B cell (primary cell): Measurements from ENCODE around the gene RUFY1. TPM values are rescaled to one million over a fixed set of nuclear protein-coding genes. Genes with fewer than 3 reads are reported as not detected.

Experiments used
- ATAC-seq: fragments of 200-7000 bp; cut with Tn5 transposase; one replicate; pipeline ENCODE4 v1.10.0; 2021; ENCODE audit warnings: low read depth, mild to moderate bottlenecking, moderate number of reproducible peaks, moderate library complexity
- CTCF ChIA-PET: fragments of 350-600 bp; sonication (Branson Sonifier 250); formaldehyde crosslinking; loops from one replicate; lab custom pipeline; 2021; ENCODE audit warnings: antibody characterized with exemption, inconsistent platforms; lab: Charles Lee
- POLR2A ChIA-PET: fragments of 350-600 bp; sonication (Branson Sonifier 250); formaldehyde crosslinking; loops from one replicate; lab custom pipeline; 2021; ENCODE audit warnings: antibody characterized with exemption; lab: Charles Lee
- DNase-seq: peaks from one replicate; pipeline ENCODE4 v3.0.0; 2013
- H2AFZ ChIP-seq: 2 replicates; pipeline ENCODE4 v1.6.1; 2012; ENCODE audit warnings: mild to moderate bottlenecking, low read depth, low read length; ENCODE audit not compliant: insufficient read depth, poor library complexity, severe bottlenecking
- H3K27ac ChIP-seq, 2 donors: 1 replicate in 1 of 2; 2 replicates in 1 of 2; pipeline ENCODE4 v1.5.1; 2012 to 2013; ENCODE audit warnings: low read length in 2 of 2, mild to moderate bottlenecking in 2 of 2, moderate library complexity in 1 of 2
- H3K27me3 ChIP-seq, 4 experiments: fragments of 200-600 bp in 1 of 4; sonication (generic) in 1 of 4; replicated peaks in 1 of 4; 1 replicate in 2 of 4; 2 replicates in 2 of 4; pipeline versions ENCODE4 v1.6.1 to v1.7.0; 2013 to 2016; ENCODE audit warnings: low read length in 3 of 4, mild to moderate bottlenecking in 2 of 4, mixed read lengths in 1 of 4, moderate library complexity in 1 of 4; ENCODE audit not compliant: insufficient read depth in 4 of 4, control insufficient read depth in 3 of 4; ENCODE audit errors: control extremely low read depth in 1 of 4
- H3K36me3 ChIP-seq, 2 experiments: replicated peaks in 1 of 2; 1 replicate in 1 of 2; 2 replicates in 1 of 2; pipeline versions ENCODE4 v1.6.1 to v1.7.1; 2013; ENCODE audit warnings: low read length in 1 of 2; ENCODE audit not compliant: insufficient read depth in 2 of 2, control insufficient read depth in 1 of 2; ENCODE audit errors: control extremely low read depth in 1 of 2, extremely low read depth in 1 of 2
- H3K4me1 ChIP-seq, 2 donors: fragments of 200-600 bp in 1 of 2; sonication (generic) in 1 of 2; 1 replicate in 1 of 2; 2 replicates in 1 of 2; pipeline versions ENCODE4 v1.5.1 to v1.6.1; 2013 to 2017; ENCODE audit warnings: low read length in 2 of 2; ENCODE audit not compliant: control insufficient read depth in 2 of 2, insufficient read depth in 2 of 2
- H3K4me2 ChIP-seq: replicated peaks from 2 replicates; pipeline ENCODE3; 2012; ENCODE audit warnings: mild to moderate bottlenecking, low read depth, low read length; ENCODE audit not compliant: poor library complexity, severe bottlenecking
- H3K4me3 ChIP-seq, 5 experiments: fragments of 200-600 bp in 1 of 5; sonication (generic) in 1 of 5; 1 replicate in 3 of 5; 2 replicates in 2 of 5; pipeline versions ENCODE4 v1.5.1 to v1.7.0; 2011 to 2016; ENCODE audit warnings: low read length in 4 of 5, mild to moderate bottlenecking in 4 of 5, low read depth in 2 of 5, control low read depth in 1 of 5, moderate library complexity in 1 of 5; ENCODE audit not compliant: insufficient read depth in 1 of 5; ENCODE audit errors: control extremely low read depth in 1 of 5, extremely low read depth in 1 of 5
- H3K79me2 ChIP-seq: fragments of 200-600 bp; sonication (generic); one replicate; pipeline ENCODE4 v1.6.0; 2016; ENCODE audit warnings: low read length; ENCODE audit not compliant: control insufficient read depth, insufficient read depth
- H3K9ac ChIP-seq: fragments of 200-600 bp; sonication (generic); 2 replicates; pipeline ENCODE4 v1.6.1; 2017; ENCODE audit warnings: mild to moderate bottlenecking, low read length, moderate library complexity
- H3K9me3 ChIP-seq, 3 donors: one replicate each; pipeline versions ENCODE4 v1.6.1 to v1.7.1; 2013; ENCODE audit warnings: low read length in 2 of 3; ENCODE audit not compliant: control insufficient read depth in 2 of 3, insufficient read depth in 1 of 3; ENCODE audit errors: control extremely low read depth in 1 of 3
- H4K20me1 ChIP-seq: 2 replicates; pipeline ENCODE4 v1.6.0; 2012; ENCODE audit warnings: mild to moderate bottlenecking, low read length; ENCODE audit not compliant: insufficient read depth, control insufficient read depth, poor library complexity, severe bottlenecking
- H3K27ac Mint-ChIP-seq: one replicate; pipeline ENCODE4 v1.8.0; 2021; ENCODE audit warnings: mixed read lengths
- H3K27me3 Mint-ChIP-seq: one replicate; pipeline ENCODE4 v1.8.0; 2021; ENCODE audit warnings: mixed read lengths
- H3K4me1 Mint-ChIP-seq: one replicate; pipeline ENCODE4 v1.8.0; 2021; ENCODE audit warnings: mixed read lengths
- H3K4me3 Mint-ChIP-seq: one replicate; pipeline ENCODE4 v1.8.0; 2021; ENCODE audit warnings: mixed read lengths
- H3K9me3 Mint-ChIP-seq: one replicate; pipeline ENCODE4 v1.8.0; 2022; ENCODE audit warnings: mixed read lengths; ENCODE audit not compliant: insufficient read depth
- CTCF ChIP-seq: fragments of 200-600 bp; IDR thresholded peaks from one replicate; pipeline ENCODE4 v1.8.0; 2022; ENCODE audit warnings: antibody characterized with exemption, mild to moderate bottlenecking
- EZH2 ChIP-seq: IDR thresholded peaks from 2 replicates; pipeline ENCODE4 v1.6.1; 2012; ENCODE audit warnings: borderline replicate concordance, low read depth, mild to moderate bottlenecking, moderate library complexity, low read length; ENCODE audit not compliant: insufficient read depth, poor library complexity, severe bottlenecking
- WGBS: methylation state at CpG from one replicate; pipeline ENCODE4 v1.1.5; 2013; ENCODE audit warnings: missing lambda C conversion rate; ENCODE audit not compliant: insufficient coverage; 5-methylcytosine and 5-hydroxymethylcytosine counted together
- intact Hi-C: fragments of 100-400 bp; cut with micrococcal nuclease; formaldehyde crosslinking; loops from one replicate; pipeline ENCODE4 v1.10.0; 2022
- polyA plus RNA-seq: library from polyadenylated mRNA; depleted of rRNA; stranded (reverse); fragments of >200 nt; gene quantifications from 2 replicates; pipeline ENCODE4 v1.2.3, GENCODE V29; 2012
- total RNA-seq, 2 donors: library from RNA; stranded (reverse); fragments of 120-200 nt in 1 of 2; gene quantifications; 1 replicate in 1 of 2; 2 replicates in 1 of 2; pipeline versions ENCODE4 v1.2.3 to v1.2.4, GENCODE V29; 2013 to 2022

The RUFY1 gene
- total and polyA plus RNA-seq, 2 donors (not counting 1 experiment from before 2014, with no cell fraction given): 38.5 to 99.8 TPM

GRCh38 chr5:179572386-179572785, 22.0 kb downstream of the RUFY1 start:
- H3K4me3 ChIP-seq: no peak overlapping the region
- H3K36me3 ChIP-seq: peaks cover 11 to 53% of the 10 kb centered on the region in 2 experiments
- no peaks in the 10 kb centered on the region for H3K27me3 Mint-ChIP-seq
- H3K4me3 Mint-ChIP-seq: no peak overlapping the region
- H3K9ac ChIP-seq: no peak overlapping the region
- 97% methylated on average over 8 of the region's 8 CpGs for WGBS
- no peak overlapping the region for H3K27ac ChIP-seq
- no peaks in the 10 kb centered on the region for H3K9me3 ChIP-seq
- H3K4me1 Mint-ChIP-seq: no peaks in the 10 kb centered on the region
- H3K4me2 ChIP-seq: no peak overlapping the region
- H3K9me3 Mint-ChIP-seq: no peaks in the 10 kb centered on the region
- intact Hi-C loops: no loop called here
- no peaks in the 10 kb centered on the region for H4K20me1 ChIP-seq
- H3K79me2 ChIP-seq: peaks cover 5% of the 10 kb centered on the region
- H2AFZ ChIP-seq: no peak overlapping the region
- H3K27ac Mint-ChIP-seq: no peak overlapping the region
- ChIA-PET CTCF (no interaction called here), POLR2A (no interaction called here)
- ATAC-seq (no peak), DNase-seq (no peak)
- H3K27me3 ChIP-seq: no peaks in the 10 kb centered on the region
- H3K4me1 ChIP-seq: no peaks in the 10 kb centered on the region
- TF ChIP-seq EZH2 (no peak), CTCF (no peak)

GRCh38 chr5:179577286-179577960, 27.1 kb downstream of the RUFY1 start:
- Histone ChIP-seq H3K4me2 (no peak overlapping the region), H3K27ac (no peak overlapping the region), H3K9me3 (no peaks in the 10 kb centered on the region), H3K4me1 (no peaks in the 10 kb centered on the region), H4K20me1 (no peaks in the 10 kb centered on the region), H3K9ac (no peak overlapping the region), H3K36me3 (peaks cover 6 to 40% of the 10 kb centered on the region in 2 experiments), H2AFZ (no peak overlapping the region), H3K27me3 (no peaks in the 10 kb centered on the region), H3K4me3 (no peak overlapping the region), H3K79me2 (no peaks in the 10 kb centered on the region)
- no peak for DNase-seq
- Mint-ChIP-seq H3K27me3 (no peaks in the 10 kb centered on the region), H3K9me3 (no peaks in the 10 kb centered on the region), H3K4me1 (no peaks in the 10 kb centered on the region), H3K27ac (no peak overlapping the region), H3K4me3 (no peak overlapping the region)
- no peak for TF ChIP-seq CTCF
- ChIA-PET CTCF (no interaction called here), POLR2A (no interaction called here)
- WGBS: 99% methylated on average over 15 of the region's 42 CpGs
- no peak for ATAC-seq
- intact Hi-C loops: no loop called here
